T-helper 2 cell treated with Interferon-gamma antibody and Interleukin-4, amounts not matched to agents 100 ng/mL and 5 ng/mL, for 36 hours (primary cell): Measurements from ENCODE around the gene XYLT1. TPM values are rescaled to one million over a fixed set of nuclear protein-coding genes. Genes with fewer than 3 reads are reported as not detected.
"Not testable (repeated sequence)": the region's sequence is repeated elsewhere in the genome, so short reads cannot be mapped to it uniquely, and the experiment has no call there.

Source experiments
- intact Hi-C: fragments of 100-400 bp; cut with micrococcal nuclease; formaldehyde crosslinking; loops from one replicate; pipeline ENCODE4 v1.15.1; 2023
- total RNA-seq: library from RNA; stranded (reverse); gene quantifications from 2 replicates; pipeline ENCODE4 v1.2.3, GENCODE V29; 2022

The XYLT1 gene
- total RNA-seq, 1 donor from 2014 or later = 47.7 TPM

- intact Hi-C loops = no loop called here
Measured at GRCh38 chr16:17318238-17318637, 152.5 kb downstream of the XYLT1 start.

GRCh38 chr16:17316005-17316404 is 154.8 kb downstream of the XYLT1 start:
- intact Hi-C loops = no loop called here

- intact Hi-C loops = no loop called here
Measured at GRCh38 chr16:17313793-17314547, 156.8 kb downstream of the XYLT1 start.

GRCh38 chr16:17313085-17313611 is 157.6 kb downstream of the XYLT1 start:
- intact Hi-C loops = no loop called here

GRCh38 chr16:17312094-17312710 is 158.6 kb downstream of the XYLT1 start:
- intact Hi-C loops = no loop called here

GRCh38 chr16:17311333-17312093 is 159.2 kb downstream of the XYLT1 start:
- intact Hi-C loops = no loop called here

GRCh38 chr16:17309510-17309909 is 161.2 kb downstream of the XYLT1 start:
- intact Hi-C loops = no loop called here

- intact Hi-C loops = no loop called here
Measured at GRCh38 chr16:17308186-17308585, 162.6 kb downstream of the XYLT1 start.

- intact Hi-C loops = no loop called here
Measured at GRCh38 chr16:17307504-17307903, 163.3 kb downstream of the XYLT1 start.

- intact Hi-C loops = no loop called here
Measured at GRCh38 chr16:17306745-17307144, 164.0 kb downstream of the XYLT1 start.

- intact Hi-C loops = not testable (repeated sequence)
Measured at GRCh38 chr16:17306211-17306610, 164.5 kb downstream of the XYLT1 start.

GRCh38 chr16:17305694-17306093 is 165.1 kb downstream of the XYLT1 start:
- intact Hi-C loops = no loop called here

GRCh38 chr16:17304491-17305119 is 166.2 kb downstream of the XYLT1 start:
- intact Hi-C loops = no loop called here

- intact Hi-C loops = no loop called here
Measured at GRCh38 chr16:17304106-17304490, 166.7 kb downstream of the XYLT1 start.

GRCh38 chr16:17303101-17303500 is 167.7 kb downstream of the XYLT1 start:
- intact Hi-C loops = no loop called here

- intact Hi-C loops = no loop called here
Measured at GRCh38 chr16:17302620-17303019, 168.1 kb downstream of the XYLT1 start.

GRCh38 chr16:17302214-17302613 is 168.5 kb downstream of the XYLT1 start:
- intact Hi-C loops = no loop called here

- intact Hi-C loops = no loop called here
Measured at GRCh38 chr16:17301593-17302135, 169.1 kb downstream of the XYLT1 start.

- intact Hi-C loops = no loop called here
Measured at GRCh38 chr16:17301184-17301583, 169.6 kb downstream of the XYLT1 start.

- intact Hi-C loops = no loop called here
Measured at GRCh38 chr16:17299790-17300189, 171.0 kb downstream of the XYLT1 start.

- intact Hi-C loops = no loop called here
Measured at GRCh38 chr16:17298238-17298637, 172.5 kb downstream of the XYLT1 start.
